ENCODE measurements around the gene NHEJ1. TPM values are rescaled to one million over a fixed set of nuclear protein-coding genes. Genes with fewer than 3 reads are reported as not detected.

NHEJ1 gene
- total and polyA plus RNA-seq, 9 of the 15 experiments (the other 6 are each of a cell fraction or from before 2014, with no cell fraction given) = 9.0 to 23.7 (median 13.9) TPM

DNA sequence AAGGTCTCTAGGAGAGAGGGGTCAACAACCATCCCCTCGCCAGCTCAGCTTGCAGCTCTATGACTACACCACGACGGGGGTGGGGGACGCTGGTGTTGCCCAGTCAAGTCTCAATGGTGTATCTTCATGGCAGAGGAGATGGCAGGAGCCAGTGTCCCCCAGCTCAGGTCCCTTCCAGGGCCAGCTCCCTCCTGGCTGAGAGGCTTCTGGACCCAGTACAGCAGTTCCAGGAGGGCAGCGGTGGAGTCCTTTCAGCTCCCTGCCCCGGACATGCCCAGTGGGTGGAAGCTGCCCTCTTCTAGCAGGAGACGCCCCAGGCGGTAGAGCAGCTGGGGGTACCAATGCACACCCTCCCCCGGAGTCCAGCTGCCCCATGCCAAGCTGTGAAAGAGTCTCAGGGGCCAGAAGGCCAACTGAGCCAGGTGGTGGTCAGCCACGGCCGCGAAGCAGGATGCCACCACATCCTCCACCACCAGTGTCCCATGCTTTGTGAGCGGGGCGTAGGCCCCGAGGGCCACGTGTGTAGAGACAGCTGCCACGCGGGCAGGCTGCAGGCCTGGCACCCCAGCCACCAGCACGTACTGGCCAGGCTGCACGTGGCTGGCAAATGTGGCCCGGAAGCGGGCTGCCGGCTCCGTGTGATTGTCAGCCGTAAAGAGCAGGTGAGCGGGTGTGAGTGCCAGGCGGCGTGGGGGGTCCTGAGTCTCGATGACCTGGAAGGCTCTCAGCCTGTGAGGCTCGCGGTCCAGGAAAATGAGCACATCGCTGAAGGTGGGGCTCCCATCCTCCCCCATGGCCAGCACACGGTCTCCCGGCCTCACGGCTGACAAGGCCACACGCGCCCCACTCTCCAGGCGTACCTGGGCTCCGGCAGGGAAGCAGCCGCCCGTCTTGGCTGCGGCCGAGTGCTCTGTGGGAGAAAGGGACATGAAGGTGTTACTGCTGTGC lies 105.4 kb downstream of the NHEJ1 start:
- H3K27me3 ChIP-seq (ENCODE audit: control insufficient read depth in 2 of 2, insufficient read depth in 2 of 2, low read length in 2 of 2) = peaks cover 14 to 54% of the 10 kb centered on the region in 2 experiments; a peak in 4 of 5 replicates
- intact Hi-C loops (cut with micrococcal nuclease) = loop anchor here (5.0 kb wide), 1 partner anchor 63 kb away; the partner anchor contains the start of gene CRYBA2
- POLR2A ChIA-PET = interaction anchor here (0.5 kb wide), 1 partner anchor 36 kb away, joined by 3 read pairs; no protein-coding TSS in a partner anchor
- TF ChIP-seq HLTF (IDR thresholded peaks at IDR 0.05) (no peak), CTCFL (IDR thresholded peaks at IDR 0.05; ENCODE audit: borderline replicate concordance, insufficient read depth, low read depth, low read length, poor library complexity, severe bottlenecking) (no peak), C11orf30 (IDR thresholded peaks at IDR 0.05; ENCODE audit: low read depth) (no peak), SP1 (CRISPR knock-in tag; IDR thresholded peaks at IDR 0.05) (no peak), ZBTB11 (CRISPR knock-in tag; IDR thresholded peaks at IDR 0.05) (no peak), GATAD2A (IDR thresholded peaks at IDR 0.05) (no peak), MAFF (IDR thresholded peaks at IDR 0.05; ENCODE audit: low read length) (no peak), ZNF77 (CRISPR knock-in tag; IDR thresholded peaks at IDR 0.05) (no peak), MCM3 (IDR thresholded peaks at IDR 0.05) (no peak), ZNF551 (CRISPR knock-in tag; IDR thresholded peaks at IDR 0.05) (no peak), ZNF586 (CRISPR knock-in tag; conservative IDR thresholded peaks at IDR 0.05) (no peak), BRF2 (IDR thresholded peaks at IDR 0.05; ENCODE audit: borderline replicate concordance, insufficient read depth, insufficient read length) (no peak)
- TF ChIP-seq, protein P1, sequence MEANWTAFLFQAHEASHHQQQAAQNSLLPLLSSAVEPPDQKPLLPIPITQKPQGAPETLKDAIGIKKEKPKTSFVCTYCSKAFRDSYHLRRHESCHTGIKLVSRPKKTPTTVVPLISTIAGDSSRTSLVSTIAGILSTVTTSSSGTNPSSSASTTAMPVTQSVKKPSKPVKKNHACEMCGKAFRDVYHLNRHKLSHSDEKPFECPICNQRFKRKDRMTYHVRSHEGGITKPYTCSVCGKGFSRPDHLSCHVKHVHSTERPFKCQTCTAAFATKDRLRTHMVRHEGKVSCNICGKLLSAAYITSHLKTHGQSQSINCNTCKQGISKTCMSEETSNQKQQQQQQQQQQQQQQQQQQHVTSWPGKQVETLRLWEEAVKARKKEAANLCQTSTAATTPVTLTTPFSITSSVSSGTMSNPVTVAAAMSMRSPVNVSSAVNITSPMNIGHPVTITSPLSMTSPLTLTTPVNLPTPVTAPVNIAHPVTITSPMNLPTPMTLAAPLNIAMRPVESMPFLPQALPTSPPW (CRISPR knock-in tag; IDR thresholded peaks at IDR 0.05) = no peak

More for the DNA sequence above, 105.4 kb downstream of the NHEJ1 start:
- Histone ChIP-seq H3K27ac (ENCODE audit: extremely low read depth, low read depth, low read length) (no peak overlapping the region), H4K20me1 (replicated peaks; ENCODE audit: control insufficient read depth, insufficient read depth, low read length) (0 out of 2 replicates have a peak, but pooled peaks cover 6% of the 10 kb centered on the region), H3K79me2 (ENCODE audit: control insufficient read depth, insufficient read depth, low read length) (no peaks in the 10 kb centered on the region), H3K9me3 (replicated peaks; ENCODE audit: control insufficient read depth, insufficient read depth, low read depth, low read length) (no peaks in the 10 kb centered on the region), H3K4me3 (no peak overlapping the region), H3K9ac (ENCODE audit: insufficient read depth in 1 of 2, low read depth in 2 of 2, low read length in 2 of 2) (no peak overlapping the region), H3K4me1 (replicated peaks in 1 of 2; ENCODE audit: control insufficient read depth in 2 of 2, insufficient read depth in 2 of 2, low read length in 2 of 2) (peaks cover 0 to 25% of the 10 kb centered on the region in 2 experiments; a peak in 2 of 5 replicates), H3K36me3 (ENCODE audit: control insufficient read depth, insufficient read depth, low read length) (no peaks in the 10 kb centered on the region), H3K4me2 (ENCODE audit: insufficient read depth, low read length) (no peak overlapping the region), H2AFZ (ENCODE audit: low read depth, low read length) (no peak overlapping the region), H3K9me1 (ENCODE audit: control insufficient read depth, insufficient read depth, low read length) (no peaks in the 10 kb centered on the region)
- ATAC-seq (no peak), DNase-seq (ENCODE audit: extremely low read depth in 1 of 4, low spot score in 3 of 4) (no peak), FAIRE-seq (no peak)
- BruUV-seq (replicated peaks) = no TSS peak
- CTCF ChIA-PET (ENCODE audit: low intra/inter-chr PET ratio) = no interaction called here
- in situ Hi-C loops (cut with MboI) = loop anchor here (5.0 kb wide), 1 partner anchor 102 kb away; no protein-coding TSS in a partner anchor
- WGBS (ENCODE audit: insufficient coverage, low coverage, missing lambda C conversion rate) = 8% methylated on average over 27 of the region's 43 CpGs

Measured in K562 (cell line).